ENCODE data around the gene LRRFIP1.
"Not testable (repeated sequence)": the region's sequence is repeated elsewhere in the genome, so short reads cannot be mapped to it uniquely, and the experiment has no call there.

- TF ChIP-seq POLR2AphosphoS5 (IDR thresholded peaks at IDR 0.05), result not testable (repeated sequence)
- TF ChIP-seq, protein P1, sequence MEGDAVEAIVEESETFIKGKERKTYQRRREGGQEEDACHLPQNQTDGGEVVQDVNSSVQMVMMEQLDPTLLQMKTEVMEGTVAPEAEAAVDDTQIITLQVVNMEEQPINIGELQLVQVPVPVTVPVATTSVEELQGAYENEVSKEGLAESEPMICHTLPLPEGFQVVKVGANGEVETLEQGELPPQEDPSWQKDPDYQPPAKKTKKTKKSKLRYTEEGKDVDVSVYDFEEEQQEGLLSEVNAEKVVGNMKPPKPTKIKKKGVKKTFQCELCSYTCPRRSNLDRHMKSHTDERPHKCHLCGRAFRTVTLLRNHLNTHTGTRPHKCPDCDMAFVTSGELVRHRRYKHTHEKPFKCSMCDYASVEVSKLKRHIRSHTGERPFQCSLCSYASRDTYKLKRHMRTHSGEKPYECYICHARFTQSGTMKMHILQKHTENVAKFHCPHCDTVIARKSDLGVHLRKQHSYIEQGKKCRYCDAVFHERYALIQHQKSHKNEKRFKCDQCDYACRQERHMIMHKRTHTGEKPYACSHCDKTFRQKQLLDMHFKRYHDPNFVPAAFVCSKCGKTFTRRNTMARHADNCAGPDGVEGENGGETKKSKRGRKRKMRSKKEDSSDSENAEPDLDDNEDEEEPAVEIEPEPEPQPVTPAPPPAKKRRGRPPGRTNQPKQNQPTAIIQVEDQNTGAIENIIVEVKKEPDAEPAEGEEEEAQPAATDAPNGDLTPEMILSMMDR (IDR thresholded peaks at IDR 0.05), result not testable (repeated sequence)
Observed at GRCh38 chr2:237595829-237596519, 31.4 kb upstream of the LRRFIP1 start.

Data from prostate gland (tissue), 2 donors.